Stimulated activated naive CD4-positive, alpha-beta T cell (primary cell): Measurements from ENCODE around the gene ACTN3.
A peak's percentile ranks its signal among the peaks of the same experiment; 100 is the strongest.
"Not testable (repeated sequence)": the region's sequence is repeated elsewhere in the genome, so short reads cannot be mapped to it uniquely, and the experiment has no call there.

ENCODE experiments used
- DNase-seq, 6 experiments: peaks; one replicate each; lab custom pipeline; 2025; lab: John Stamatoyannopoulos, UW

Gene ACTN3

DNA sequence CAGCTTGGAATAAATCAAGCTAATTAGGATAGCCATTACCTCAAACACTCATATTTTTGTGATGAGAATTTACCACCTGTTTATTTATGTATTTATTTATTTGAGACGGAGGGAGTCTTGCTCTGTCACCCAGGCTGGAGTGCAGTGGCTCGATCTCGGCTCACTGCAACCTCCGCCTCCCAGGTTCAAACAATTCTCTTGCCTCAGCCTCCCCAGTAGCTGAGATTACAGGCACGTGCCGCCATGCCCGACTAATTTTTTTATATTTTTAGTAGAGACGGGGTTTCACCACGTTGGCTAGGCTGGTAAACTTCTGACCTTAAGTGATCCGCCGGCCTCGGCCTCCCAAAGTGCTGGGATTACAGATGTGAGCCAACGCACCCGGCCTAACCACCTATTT is 1.8 kb upstream of the ACTN3 start:
- DNase-seq = not testable (repeated sequence)

DNA sequence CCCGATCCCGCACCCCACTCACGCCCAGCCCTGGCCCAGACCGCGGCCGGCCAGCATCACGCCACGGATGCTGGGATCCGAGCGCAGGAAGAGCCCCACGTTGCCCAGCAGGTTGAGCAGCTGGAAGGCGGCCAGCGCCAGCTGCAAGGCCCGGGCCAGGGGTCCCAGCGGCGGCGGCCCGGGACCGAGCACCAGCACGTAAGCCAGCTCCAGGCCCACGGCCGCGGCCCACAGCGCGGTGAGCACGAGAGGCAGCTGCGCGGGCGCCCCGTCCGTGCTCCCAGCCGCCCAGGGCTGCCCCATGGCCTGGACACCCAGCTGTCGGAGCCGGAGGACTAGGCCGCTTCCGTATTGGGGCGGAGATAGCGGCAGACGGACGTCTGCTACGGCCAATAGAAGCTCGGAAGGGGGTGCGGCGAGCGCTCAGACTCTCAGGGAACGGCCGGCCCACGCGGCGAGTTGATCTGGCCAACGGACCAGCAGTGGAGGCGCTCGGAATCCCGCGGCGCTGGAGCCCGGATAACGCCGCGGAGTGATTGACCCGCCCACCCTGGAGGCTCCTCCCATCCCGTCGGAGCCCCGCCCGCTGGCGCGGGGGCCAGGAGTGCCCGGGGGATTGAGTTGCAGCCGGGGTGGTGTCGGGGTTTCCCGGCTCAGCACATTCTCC is 869 bp upstream of the ACTN3 start, which contains the start of gene ZDHHC24:
ZDHHC24 (minus strand) TSS at position 348 of the 667 bp plus-strand sequence; CDS start at position 303, 45 bp downstream.
- DNase-seq = peak; percentile 58 to 86 (median 76)

DNA sequence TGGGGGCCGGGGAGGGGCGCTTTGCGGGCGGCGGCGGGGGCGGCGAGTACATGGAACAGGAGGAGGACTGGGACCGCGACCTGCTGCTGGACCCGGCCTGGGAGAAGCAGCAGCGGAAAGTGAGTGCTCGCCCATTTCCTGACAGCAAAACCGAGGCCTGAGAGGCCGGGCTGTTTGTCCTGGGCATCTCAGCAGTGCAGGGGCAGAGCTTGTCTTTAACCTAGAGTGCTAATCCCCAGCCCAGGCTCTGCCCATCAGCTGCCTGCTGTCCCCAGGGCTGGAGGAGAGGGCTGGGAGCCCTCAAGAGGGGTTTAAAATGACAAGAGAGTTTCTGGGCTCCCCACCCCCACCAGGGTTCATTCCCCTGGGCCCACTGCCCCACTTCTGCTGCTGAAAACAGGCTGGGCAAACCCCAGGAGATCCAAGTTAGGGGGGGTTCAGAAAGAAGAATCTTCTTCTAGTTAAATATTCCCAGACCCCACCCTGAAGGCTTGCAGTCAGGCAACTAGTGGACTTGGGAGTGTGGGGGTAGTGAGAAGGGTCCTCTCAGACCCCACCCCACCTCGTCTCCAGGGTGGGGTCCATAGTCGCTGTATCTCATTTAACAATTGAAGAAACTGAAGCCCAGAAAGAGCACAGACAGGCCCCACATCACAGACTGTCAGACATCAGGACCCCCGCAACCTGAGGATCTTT is 411 bp downstream of the ACTN3 start:
- DNase-seq = no peak

DNA sequence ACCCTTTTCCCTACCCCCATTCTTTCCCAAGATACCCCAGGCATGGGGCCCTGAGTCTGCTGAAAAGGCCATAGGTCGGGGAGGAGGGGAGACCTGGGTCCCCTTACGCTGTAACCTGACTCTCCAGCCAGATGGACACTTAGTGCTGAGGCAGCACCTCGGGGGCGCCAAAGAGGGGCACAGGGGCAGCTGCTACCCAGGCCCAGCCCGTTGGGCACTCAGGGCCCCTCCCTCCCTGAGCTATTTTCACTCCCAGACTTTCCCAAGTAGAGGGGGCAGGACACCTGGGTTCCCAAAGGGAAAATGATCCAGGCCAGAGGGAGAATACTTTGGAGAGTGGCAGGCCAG is 933 bp downstream of the ACTN3 start:
- DNase-seq = no peak

DNA sequence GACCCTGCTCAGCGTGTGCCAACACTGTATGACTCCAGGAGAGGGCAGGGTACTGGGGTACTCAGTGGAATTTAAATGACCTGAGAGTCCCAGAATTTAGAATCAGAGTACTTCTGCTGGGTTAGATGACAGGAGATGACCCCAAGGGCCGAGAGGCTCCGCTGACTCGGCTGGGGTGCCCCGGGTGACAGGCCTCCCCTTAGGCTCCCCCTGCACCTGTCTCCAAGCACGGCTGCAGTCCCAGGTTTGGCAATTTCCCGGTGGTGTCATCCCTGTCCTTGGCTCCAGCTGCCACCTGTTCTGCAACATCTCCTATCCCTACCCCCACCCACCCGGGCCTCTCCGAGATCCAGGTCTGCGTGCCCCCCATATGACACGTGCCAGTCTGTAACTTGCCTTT is 1.3 kb downstream of the ACTN3 start:
- DNase-seq = no peak

DNA sequence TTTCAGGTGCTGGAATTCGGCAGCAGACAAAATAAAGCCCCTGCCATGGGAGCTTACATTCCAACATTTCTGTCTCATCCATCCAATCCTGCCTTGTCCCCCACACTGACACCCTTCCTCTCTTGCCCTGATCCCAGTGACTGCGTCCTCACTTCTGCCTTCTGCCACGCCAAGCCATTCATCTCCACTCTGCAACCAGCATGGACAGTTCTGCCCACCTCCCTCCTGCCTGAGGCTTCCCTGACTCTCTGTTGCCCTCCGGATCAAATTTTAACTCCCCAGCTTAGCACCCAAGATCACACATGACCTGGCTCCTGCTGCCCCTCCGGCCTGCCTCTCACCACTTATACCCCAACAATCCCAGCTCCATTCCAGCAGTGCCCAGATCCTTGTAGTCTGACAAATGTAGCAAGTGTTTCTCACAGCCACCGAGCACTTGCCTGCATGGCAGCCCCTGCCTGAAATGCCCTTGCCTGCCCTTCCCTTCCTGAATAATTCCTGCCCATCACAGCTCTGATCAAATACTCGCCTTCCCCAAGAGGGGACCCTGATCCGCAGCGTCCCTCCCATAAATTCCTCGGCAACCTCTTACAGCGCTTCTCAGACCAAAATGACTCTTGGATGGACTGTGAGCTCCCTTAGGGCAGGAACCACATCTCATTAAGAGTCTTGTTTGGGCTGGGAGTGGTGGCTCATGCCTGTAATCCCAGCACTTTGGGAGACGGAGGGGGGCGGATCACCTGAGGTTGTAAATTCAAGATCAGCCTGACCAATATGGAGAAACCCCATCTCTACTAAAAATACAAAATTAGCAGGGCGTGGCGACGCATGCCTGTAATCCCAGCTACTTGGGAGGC is 2.3 kb downstream of the ACTN3 start:
- DNase-seq = no peak

DNA sequence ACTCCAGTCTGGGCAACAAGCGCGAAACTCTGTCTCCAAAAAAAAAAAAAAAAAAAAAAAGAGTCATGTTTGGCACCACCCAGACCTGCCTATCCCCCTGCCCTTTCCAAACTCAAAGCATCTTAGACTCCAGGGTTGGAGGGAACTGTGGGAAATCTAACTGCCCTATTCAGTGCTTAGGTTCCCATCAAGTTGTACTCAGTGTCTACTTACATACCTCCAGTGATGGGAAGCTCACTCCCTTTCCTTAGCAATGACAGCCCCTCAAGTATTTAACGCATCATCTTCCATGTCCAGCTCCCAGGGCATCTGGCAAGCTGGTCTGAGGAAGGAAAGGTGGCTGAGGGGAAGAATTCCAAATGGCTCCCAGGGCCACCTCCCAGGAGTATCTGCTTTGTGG is 3.0 kb downstream of the ACTN3 start:
- DNase-seq = no peak

DNA sequence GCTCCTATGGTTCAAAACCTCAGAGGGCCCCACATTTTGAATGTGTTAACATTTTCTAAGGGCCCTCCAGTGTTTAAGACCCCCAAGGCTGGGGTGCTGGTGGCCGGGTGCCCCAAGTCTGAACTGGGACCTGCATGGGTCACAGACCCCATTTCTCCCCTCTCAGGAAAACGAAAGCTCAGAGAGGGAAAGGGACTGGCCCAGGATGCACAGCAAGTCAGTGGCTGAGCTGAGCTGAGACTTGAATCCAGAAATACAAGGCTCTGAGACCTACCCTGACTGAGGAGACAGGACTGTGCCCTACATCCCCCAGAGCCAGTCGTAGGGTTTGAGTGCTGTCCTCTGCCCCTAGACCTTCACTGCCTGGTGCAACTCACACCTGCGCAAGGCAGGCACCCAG is 4.2 kb downstream of the ACTN3 start:
- no peak for DNase-seq

DNA sequence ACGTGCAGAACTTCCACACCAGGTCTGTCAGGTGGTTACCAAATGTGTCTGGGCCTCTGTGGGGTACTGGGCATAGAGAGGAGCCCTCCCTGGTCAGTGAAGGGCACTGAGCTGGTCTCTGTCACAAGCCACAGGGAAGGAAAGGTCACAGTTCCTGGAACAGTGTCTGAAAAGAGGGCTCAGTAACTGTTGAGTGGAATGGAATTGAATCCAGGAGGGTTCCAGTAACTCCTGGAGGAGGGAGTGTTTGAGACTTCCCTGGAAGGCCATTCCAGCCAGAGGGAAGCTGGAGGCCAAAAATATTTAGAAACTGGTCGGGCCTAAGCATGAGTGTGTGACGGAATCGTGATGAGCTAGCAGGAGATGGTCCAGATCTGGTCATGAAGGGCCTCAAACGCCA is 7.9 kb downstream of the ACTN3 start:
- no peak for DNase-seq

DNA sequence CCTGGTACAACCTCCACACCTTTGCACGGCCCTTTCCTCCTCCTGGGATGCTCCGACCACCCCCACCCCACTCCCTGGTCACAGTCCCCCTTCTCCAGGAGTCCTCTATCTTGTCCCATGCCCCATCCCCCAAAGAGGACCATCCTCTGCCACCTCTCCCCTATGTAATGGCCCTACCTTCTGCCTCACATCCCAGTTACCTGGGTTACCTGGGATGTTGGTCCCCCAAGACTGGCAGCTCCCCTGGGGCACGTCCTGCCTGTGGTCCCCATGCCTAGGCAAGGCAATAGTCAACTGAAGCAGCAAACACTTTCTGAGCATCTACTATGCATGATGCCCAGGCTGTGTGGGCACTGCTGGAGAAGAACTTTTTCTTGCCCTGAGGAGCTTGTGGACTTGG is 8.7 kb downstream of the ACTN3 start:
- DNase-seq = no peak

DNA sequence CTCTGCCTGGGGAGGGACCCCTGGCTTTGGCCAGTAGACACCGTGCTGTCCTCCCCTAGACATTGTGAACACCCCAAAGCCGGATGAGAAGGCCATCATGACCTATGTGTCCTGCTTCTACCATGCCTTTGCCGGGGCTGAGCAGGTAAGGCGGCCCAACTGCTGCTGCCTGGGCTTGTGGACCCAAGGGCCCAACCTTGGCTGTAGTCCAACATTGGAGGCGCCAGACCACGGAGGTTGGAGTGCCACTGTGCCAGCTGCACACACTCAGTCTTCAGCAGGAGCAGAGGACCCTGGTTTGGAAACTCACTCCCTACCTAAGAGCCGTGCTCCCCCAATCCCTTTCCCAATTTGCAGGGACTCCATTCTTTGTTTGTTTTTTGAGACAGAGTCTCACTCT is 9.4 kb downstream of the ACTN3 start:
- no peak for DNase-seq

DNA sequence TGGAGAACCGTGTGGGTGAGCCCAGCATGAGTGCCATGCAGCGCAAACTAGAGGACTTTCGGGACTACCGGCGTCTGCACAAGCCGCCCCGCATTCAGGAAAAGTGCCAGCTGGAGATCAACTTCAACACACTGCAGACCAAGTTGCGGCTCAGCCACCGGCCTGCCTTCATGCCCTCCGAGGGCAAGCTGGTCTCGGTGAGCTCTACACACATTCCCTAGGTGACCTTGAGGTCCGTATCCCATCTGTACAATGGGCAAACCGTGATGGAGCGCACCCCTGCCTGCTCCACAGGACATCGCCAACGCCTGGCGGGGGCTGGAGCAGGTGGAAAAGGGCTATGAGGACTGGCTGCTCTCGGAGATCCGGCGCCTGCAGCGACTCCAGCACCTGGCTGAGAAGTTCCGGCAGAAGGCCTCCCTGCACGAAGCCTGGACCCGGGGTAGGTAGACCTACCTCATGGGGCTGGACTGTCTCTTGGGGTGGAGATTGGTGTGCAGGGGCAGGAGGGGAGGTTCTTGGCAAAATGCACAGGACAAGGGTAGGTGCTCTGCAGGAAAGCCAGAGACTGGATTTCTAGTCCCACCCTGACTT is 11.1 kb downstream of the ACTN3 start:
- DNase-seq = no peak

DNA sequence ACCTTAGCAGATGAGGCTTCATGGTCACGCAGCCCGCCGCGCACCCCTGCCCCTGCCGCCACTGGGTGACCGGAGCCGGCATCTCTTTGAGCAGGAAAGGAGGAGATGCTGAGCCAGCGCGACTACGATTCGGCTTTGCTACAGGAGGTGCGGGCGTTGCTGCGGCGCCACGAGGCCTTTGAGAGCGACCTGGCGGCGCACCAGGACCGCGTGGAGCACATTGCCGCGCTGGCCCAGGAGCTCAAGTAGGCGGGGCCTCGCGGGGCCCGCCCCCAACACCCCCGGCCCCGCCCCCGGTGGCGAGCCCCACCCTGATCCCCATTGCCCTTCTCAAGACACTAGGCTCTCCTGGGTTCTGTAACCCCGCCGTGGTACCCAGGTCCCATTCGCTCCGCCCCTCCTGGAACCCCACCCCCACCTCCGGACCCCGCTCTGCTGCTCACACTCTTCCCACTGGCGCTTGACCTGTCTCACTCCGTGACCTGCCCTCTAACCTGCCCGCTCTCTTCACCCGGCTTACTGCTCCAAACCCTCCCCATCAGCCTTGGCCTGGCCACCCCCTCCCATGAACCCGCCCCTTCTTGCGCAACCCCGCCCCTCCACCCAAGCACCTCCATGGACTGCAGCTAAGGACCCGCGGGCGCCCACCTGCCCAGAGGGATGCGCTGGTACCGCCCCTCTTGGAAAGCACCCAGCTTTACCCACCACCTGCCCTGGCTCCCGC is 12.6 kb downstream of the ACTN3 start:
- DNase-seq = peak in 4 of 6 experiments; percentile 8 to 35 (median 20)

DNA sequence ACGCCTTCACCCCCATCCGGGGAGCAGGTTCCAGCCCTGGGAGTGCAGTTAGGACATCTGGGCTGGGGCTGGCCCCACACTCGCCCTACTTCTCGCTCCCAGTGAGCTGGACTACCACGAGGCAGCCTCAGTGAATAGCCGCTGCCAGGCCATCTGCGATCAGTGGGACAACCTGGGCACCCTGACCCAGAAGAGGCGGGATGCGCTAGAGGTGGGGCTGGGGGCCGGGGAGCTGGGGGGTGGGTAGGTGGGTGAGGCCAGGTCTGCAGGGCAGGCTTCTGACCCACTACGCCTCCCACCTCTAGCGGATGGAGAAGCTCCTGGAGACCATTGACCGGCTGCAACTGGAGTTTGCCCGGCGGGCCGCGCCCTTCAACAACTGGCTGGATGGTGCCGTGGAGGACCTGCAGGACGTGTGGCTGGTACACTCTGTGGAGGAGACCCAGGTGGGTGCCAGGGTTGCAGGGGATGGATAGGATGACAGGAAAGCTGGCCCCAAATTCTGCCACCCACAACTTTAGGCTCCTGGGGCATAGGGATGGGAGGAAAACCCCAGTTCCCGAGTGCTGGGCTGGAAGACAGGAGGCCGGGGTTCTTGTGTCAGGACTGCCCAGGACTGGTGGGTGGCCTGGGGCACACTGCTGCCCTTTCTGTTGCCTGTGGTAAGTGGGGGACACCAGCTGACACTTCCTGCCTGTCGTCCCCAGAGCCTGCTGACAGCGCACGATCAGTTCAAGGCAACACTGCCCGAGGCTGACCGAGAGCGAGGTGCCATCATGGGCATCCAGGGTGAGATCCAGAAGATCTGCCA is 13.4 kb downstream of the ACTN3 start:
- DNase-seq = no peak

DNA sequence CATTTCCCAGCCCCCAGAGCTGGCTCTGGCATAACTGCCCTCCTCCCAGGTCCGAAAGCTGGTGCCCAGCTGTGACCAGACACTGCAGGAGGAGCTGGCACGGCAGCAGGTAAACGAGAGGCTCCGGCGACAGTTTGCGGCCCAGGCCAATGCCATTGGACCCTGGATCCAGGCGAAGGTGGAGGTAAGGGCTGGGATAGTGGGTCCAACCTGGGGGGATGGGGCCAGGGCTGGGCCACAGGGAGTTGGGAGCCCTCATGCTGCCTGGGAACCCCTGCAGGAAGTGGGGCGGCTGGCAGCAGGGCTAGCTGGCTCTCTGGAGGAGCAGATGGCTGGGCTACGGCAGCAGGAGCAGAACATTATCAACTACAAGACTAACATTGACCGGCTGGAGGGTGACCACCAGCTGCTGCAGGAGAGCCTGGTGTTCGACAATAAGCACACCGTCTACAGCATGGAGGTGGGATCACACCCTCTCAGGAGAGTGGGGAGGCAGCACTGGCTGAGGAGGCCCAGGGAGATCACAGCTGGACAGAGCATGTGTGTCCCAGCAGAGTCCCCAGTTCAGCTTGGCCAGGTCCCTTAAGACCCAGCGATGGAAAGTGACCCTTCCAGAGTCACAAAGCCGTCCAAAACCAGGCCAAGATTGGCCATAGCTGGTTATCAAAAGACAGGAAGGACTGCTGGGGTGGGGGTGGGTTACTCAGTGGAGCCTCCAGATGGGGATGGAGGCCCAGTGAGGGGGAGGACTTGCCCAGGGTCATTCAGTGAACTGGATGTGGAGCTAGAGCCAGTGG is 14.7 kb downstream of the ACTN3 start:
- no peak for DNase-seq

DNA sequence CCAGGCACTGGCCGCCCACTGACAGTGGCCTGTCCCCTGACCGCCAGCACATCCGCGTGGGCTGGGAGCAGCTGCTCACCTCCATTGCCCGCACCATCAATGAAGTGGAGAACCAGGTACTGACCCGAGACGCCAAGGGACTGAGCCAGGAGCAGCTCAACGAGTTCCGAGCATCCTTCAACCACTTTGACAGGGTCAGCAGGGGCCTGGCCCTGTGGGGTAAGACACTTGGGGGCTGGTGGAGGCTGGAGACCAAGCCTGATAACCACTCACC is 15.2 kb downstream of the ACTN3 start:
- DNase-seq = no peak

DNA sequence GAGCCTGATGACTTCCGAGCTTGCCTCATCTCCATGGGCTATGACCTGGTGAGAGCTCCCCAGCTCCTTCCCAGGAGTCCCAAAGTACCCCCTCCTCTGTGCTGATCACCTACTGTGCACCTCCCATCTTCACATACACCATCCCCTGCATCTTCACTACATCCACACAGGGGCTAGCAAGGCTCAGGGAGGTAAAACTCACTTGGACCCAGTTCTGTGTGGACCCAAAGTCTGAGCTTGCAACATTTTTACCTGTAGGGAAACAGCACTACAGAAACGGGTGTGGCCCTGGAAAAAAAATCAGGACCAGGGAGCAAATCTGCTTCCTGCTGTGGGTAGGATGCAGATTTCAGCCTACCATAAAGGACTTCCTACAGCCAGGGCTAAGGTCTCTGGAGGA is 15.6 kb downstream of the ACTN3 start:
- DNase-seq = no peak

DNA sequence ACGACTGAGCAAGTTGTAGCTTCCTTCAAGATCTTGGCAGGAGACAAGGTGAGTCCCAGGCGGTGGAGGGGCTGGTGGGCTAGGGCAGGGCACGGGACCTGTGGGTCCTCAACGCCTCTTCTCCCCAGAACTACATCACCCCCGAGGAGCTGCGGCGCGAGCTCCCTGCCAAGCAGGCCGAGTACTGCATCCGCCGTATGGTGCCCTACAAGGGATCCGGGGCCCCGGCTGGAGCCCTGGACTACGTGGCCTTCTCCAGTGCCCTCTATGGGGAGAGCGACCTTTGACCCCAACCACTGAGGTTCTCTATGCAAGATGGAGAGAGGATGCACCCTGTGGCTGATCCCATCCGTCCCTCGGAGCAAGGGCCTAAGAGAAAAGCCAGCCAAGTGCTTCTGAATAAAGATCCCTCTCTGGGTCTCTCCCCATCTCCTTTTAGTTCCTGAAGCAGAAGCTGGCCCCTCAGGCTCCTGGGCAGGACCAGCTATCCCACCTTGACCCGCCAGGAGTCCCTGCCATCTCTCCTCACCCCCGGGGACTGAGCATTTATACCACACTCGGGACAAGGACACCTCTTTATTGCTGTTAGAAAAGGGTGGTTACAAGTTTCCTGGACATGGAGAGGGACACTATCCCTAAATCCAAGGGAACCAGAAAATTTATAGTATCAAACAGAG is 16.3 kb downstream of the ACTN3 start:
- DNase-seq = no peak

DNA sequence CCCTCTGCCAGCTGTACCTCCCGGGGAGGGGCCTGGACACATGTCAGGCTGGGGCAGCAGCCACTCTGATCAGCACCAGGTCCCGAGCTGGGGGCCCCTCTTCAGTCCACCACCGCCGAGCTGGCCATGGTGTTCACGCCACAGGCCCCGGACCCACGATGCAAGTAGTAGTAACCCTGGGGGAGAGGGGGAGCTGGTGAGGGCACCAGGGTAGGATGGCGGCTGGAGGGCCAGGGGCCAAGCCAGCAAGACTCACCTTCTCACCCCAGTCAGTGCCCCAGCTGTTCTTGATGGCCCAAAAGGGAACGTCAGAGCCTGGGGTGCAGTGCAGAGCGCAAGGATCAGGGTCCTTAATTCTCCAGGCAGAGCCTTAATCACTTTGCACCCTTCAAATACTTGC is 17.1 kb downstream of the ACTN3 start:
- no peak for DNase-seq

DNA sequence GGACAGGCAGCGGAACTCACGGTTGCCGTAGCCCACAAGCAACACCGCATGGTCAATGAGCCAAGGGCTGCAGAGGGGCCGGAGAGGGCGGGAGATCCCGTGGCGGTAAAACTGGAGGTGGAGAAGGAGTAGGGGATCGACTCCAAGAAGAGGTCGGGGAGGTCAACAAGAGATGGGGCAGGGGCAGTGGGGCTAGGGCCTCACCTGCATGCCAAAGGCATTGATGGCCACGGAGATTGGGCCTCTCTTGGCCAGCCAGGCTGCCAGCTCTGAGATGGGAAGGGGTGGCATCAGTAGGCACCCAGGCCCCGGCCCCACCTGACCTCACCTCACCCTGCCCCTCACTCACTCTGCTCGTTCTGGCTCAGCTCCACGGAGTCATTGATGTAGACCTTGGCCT is 17.8 kb downstream of the ACTN3 start:
- DNase-seq = no peak
